HuH-7.5 (cell line): ENCODE measurements around the gene SLC12A4.
"Not testable (repeated sequence)": the region's sequence is repeated elsewhere in the genome, so short reads cannot be mapped to it uniquely, and the experiment has no call there.

ENCODE experiments used
- DNase-seq: peaks from one replicate; pipeline ENCODE4 v3.0.0; 2011; ENCODE audit warnings: low spot score

SLC12A4 gene

GRCh38 chr16:67987460-67988160 is 19.2 kb upstream of the SLC12A4 start:
- DNase-seq: no peak

GRCh38 chr16:67986949-67987348 is 18.5 kb upstream of the SLC12A4 start:
- DNase-seq: no peak

GRCh38 chr16:67982011-67982696 is 13.7 kb upstream of the SLC12A4 start:
- DNase-seq: no peak

GRCh38 chr16:67979955-67980678 is 11.7 kb upstream of the SLC12A4 start, which contains the start of gene DPEP3:
Gene DPEP3 (minus strand): TSS chr16:67980499. CDS start chr16:67980380, 119 bp downstream.
- no peak for DNase-seq

- DNase-seq: no peak
Measured at GRCh38 chr16:67977469-67978227, 9.2 kb upstream of the SLC12A4 start.

- DNase-seq: no peak
Measured at GRCh38 chr16:67977005-67977404, 8.6 kb upstream of the SLC12A4 start.

GRCh38 chr16:67976205-67976604 is 7.8 kb upstream of the SLC12A4 start:
- DNase-seq: no peak

- DNase-seq: no peak
Measured at GRCh38 chr16:67975321-67976105, 7.1 kb upstream of the SLC12A4 start.

- not testable (repeated sequence) for DNase-seq
Measured at GRCh38 chr16:67972285-67972684, 3.8 kb upstream of the SLC12A4 start.

- no peak for DNase-seq
Measured at GRCh38 chr16:67971111-67971510, 2.7 kb upstream of the SLC12A4 start.

GRCh38 chr16:67969254-67970039 is 1.0 kb upstream of the SLC12A4 start:
- peak; percentile 77 for DNase-seq

- DNase-seq: peak; percentile 66
Measured at GRCh38 chr16:67967958-67968399, 458 bp downstream of the SLC12A4 start.

- DNase-seq: no peak
Measured at GRCh38 chr16:67967183-67967957, 1.1 kb downstream of the SLC12A4 start.

GRCh38 chr16:67966549-67967182 is 1.8 kb downstream of the SLC12A4 start:
- DNase-seq: no peak

- DNase-seq: no peak
Measured at GRCh38 chr16:67965668-67966548, 2.5 kb downstream of the SLC12A4 start.

GRCh38 chr16:67964477-67965131 is 3.8 kb downstream of the SLC12A4 start:
- DNase-seq: no peak

- no peak for DNase-seq
Measured at GRCh38 chr16:67963662-67964321, 4.6 kb downstream of the SLC12A4 start.
